GM12891 (cell line): ENCODE results near the gene COQ8B.

Experiments
- DNase-seq: peaks from one replicate; pipeline ENCODE4 v3.0.0; 2011; ENCODE audit warnings: low spot score; ENCODE audit not compliant: insufficient read length
- FAIRE-seq: peaks from 2 replicates; lab custom pipeline; 2011; peaks lifted over from hg19 to GRCh38; lab: Jason Lieb, UNC
- PAX5 ChIP-seq: IDR thresholded peaks from 2 replicates; pipeline ENCODE4 v1.6.1; 2011; ENCODE audit warnings: low read length, moderate library complexity, mild to moderate bottlenecking; ENCODE audit not compliant: insufficient read depth, severe bottlenecking
- POLR2A ChIP-seq: IDR thresholded peaks from 2 replicates; pipeline ENCODE4 v1.6.1; 2011; ENCODE audit warnings: low read depth, low read length, control low read depth
- POLR2AphosphoS5 ChIP-seq: IDR thresholded peaks from 2 replicates; pipeline ENCODE4 v1.6.1; 2011; ENCODE audit warnings: low read depth, low read length, control low read depth
- POU2F2 ChIP-seq: IDR thresholded peaks from 2 replicates; pipeline ENCODE4 v1.6.1; 2011; ENCODE audit warnings: low read depth, mild to moderate bottlenecking, control low read depth, low read length, moderate library complexity
- SPI1 ChIP-seq: IDR thresholded peaks from 2 replicates; pipeline ENCODE4 v1.6.1; 2011; ENCODE audit warnings: low read depth, low read length, control low read depth
- TAF1 ChIP-seq: IDR thresholded peaks from 2 replicates; pipeline ENCODE4 v1.6.1; 2011; ENCODE audit warnings: low read depth, low read length, control low read depth

The COQ8B gene

GRCh38 chr19:40703029-40703755 lies 13.5 kb downstream of the COQ8B start:
- FAIRE-seq (no peak), DNase-seq (no peak)

GRCh38 chr19:40702337-40703012 lies 14.2 kb downstream of the COQ8B start:
- TF ChIP-seq PAX5 (no peak), POLR2A (no peak), SPI1 (no peak), POU2F2 (no peak), TAF1 (no peak), POLR2AphosphoS5 (no peak)
- DNase-seq (no peak), FAIRE-seq (no peak)

More at GRCh38 chr19:40703029-40703755, 13.5 kb downstream of the COQ8B start:
- TF ChIP-seq TAF1, result no peak
- no peak for TF ChIP-seq POU2F2
- TF ChIP-seq SPI1, result no peak
- no peak for TF ChIP-seq PAX5
- no peak for TF ChIP-seq POLR2A
- TF ChIP-seq POLR2AphosphoS5, result no peak

DNA sequence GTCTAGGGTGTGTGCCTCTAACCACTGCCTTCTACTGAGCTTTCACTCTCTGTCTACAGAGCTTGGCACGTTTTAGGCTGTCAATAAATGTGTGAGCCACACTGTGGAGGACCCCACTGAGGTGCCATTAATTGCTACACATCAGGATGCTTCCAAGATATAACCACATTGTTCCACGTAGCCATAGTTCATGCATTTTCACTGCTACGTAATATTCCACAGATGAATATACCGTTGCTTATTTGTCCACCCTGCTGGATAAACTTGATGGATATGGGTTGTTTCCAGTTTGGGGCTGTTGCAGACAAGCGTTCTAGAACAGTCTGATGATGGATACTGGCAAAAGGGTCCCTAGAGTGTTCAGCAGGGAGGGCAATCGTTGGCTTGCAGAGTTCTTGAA lies 14.9 kb downstream of the COQ8B start:
- TF ChIP-seq POLR2A (no peak), POLR2AphosphoS5 (no peak), TAF1 (no peak), POU2F2 (no peak), SPI1 (no peak)
- FAIRE-seq, result no peak
- DNase-seq, result no peak

GRCh38 chr19:40700083-40700482 lies 16.6 kb downstream of the COQ8B start:
- DNase-seq (no peak), FAIRE-seq (no peak)
- TF ChIP-seq POLR2A (no peak), PAX5 (no peak), TAF1 (no peak), SPI1 (no peak), POU2F2 (no peak), POLR2AphosphoS5 (no peak)

DNA sequence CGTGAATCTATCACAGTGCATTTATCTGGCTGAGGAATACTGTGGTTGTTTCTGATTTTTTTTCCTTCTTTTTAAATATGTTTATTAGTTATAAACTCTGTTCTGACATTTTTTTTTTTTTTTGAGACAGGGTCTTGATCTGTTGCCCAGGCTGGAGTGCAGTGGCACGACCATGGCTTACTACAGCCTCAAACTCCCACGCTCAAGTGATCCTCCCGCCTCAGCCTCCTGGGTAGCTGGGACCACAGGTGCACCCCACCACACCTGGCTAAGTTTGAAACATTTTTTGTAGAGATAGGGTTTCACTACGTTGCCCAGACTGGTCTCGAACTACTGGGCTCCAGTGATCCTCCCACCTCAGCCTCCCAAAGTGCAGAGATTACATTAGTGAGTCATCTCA lies 19.7 kb downstream of the COQ8B start:
- TF ChIP-seq PAX5 (no peak), SPI1 (no peak), POLR2A (no peak), POLR2AphosphoS5 (no peak), TAF1 (no peak), POU2F2 (no peak)
- no peak for FAIRE-seq
- no peak for DNase-seq

- TF ChIP-seq POLR2A (no peak), POU2F2 (no peak), POLR2AphosphoS5 (no peak), PAX5 (no peak), SPI1 (no peak), TAF1 (no peak)
- FAIRE-seq, result no peak
- no peak for DNase-seq
Observed at GRCh38 chr19:40695881-40696280, 20.8 kb downstream of the COQ8B start.

DNA sequence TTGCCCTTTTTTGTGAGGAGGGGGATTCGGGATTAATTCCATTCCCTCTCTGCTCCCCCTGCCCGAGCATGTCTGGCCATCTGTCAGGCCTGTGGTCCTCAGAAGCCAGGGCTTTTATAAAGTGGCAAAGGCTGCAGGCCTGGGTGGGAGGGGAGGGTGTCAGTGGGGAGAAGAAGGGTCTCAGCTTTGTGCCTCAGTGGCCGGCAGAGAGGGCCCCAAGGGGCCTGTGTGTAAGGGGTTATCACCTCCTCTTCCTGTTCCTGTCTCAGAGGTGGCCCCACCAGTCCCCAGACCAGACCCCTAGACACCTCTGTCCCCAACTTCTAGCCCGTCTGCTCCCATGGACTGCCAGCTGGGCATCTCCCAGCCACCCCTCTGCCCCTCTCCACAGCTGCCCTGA lies 22.8 kb downstream of the COQ8B start:
- FAIRE-seq, result no peak
- no peak for DNase-seq
- no peak for TF ChIP-seq TAF1
- TF ChIP-seq SPI1, result no peak
- TF ChIP-seq PAX5, result no peak
- no peak for TF ChIP-seq POLR2AphosphoS5
- TF ChIP-seq POU2F2, result no peak
- TF ChIP-seq POLR2A, result no peak

- DNase-seq (no peak), FAIRE-seq (no peak)
- TF ChIP-seq POLR2A, result no peak
- no peak for TF ChIP-seq TAF1
- TF ChIP-seq SPI1, result no peak
- no peak for TF ChIP-seq POLR2AphosphoS5
- TF ChIP-seq POU2F2, result no peak
- no peak for TF ChIP-seq PAX5
Observed at GRCh38 chr19:40693150-40693788, 23.4 kb downstream of the COQ8B start.

GRCh38 chr19:40692212-40692551 lies 24.5 kb downstream of the COQ8B start:
- FAIRE-seq (no peak), DNase-seq (no peak)
- TF ChIP-seq POU2F2 (no peak), POLR2AphosphoS5 (no peak), SPI1 (no peak), TAF1 (no peak), POLR2A (no peak), PAX5 (no peak)
